NK-92 treated with Interleukin-12 subunit alpha and Interleukin-12 subunit beta, amount 100 ng/mL, for 24 hours (cell line): Measurements from ENCODE around the gene TMEM35A.
"Not testable (repeated sequence)": the region's sequence is repeated elsewhere in the genome, so short reads cannot be mapped to it uniquely, and the experiment has no call there.

ENCODE experiments used
- DNase-seq: peaks from one replicate; lab custom pipeline; 2025; lab: John Stamatoyannopoulos, UW

The TMEM35A gene, protein sequence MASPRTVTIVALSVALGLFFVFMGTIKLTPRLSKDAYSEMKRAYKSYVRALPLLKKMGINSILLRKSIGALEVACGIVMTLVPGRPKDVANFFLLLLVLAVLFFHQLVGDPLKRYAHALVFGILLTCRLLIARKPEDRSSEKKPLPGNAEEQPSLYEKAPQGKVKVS

DNA sequence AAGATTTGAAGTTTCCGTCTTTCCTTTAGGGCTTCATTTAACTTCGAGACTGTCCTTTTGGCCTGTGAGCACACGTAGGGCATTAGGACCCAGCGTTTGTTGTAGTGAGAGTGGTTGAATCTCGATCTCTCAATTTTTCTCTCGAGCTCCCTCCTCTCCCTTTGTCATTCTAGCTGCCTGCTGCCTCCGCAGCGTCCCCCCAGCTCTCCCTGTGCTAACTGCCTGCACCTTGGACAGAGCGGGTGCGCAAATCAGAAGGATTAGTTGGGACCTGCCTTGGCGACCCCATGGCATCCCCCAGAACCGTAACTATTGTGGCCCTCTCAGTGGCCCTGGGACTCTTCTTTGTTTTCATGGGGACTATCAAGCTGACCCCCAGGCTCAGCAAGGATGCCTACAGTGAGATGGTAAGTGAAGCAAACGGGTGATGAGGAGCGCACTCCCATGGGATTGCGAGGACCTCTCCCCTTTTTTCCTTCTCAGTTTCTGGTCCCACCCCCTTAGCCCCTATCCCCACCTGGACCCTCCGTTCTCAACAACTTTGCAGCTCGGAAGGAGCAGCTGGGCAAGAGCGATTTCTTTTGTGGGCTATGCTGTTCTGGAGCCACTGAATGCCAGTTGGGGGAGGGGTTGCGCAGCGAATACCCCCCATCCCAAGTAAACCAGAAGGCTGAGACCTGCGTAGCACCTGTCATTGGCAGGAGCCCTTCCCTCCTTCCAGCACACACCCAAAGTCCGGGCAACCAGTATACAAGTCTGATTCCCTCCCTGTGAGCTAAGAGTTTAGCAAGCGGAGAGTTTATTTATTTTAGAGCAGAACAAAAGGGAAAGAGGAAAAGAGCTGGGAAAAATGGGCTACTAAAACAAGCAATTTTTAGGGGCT, at the start of gene TMEM35A:
Gene TMEM35A, plus strand, starts transcription at position 164 of the 883 bp plus-strand sequence. Its CDS starts 124 bp downstream, at position 288.
- DNase-seq = no peak

GRCh38 chrX:101029665-101030064, 49.0 kb upstream of the TMEM35A start:
- peak; percentile 34 for DNase-seq

DNA sequence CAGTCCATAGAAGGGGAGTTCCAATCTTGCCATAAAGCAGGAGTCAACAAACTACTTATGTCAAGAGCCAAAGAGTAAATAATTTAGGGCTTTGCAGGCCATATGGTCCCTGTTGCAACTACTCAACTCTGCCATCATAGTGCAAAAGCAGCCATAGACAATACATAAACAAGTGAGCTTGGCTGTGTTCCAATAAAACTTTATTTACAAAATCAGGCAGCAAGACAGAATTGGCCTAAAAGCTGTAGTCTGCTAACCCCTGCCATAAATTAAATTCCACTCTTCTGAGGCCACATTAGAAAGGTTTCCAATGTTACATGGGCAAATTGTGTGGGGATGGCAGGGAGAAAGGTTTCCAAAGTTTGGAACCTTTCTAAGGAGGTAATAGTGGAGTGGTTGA, 41.4 kb upstream of the TMEM35A start:
- no peak for DNase-seq

DNA sequence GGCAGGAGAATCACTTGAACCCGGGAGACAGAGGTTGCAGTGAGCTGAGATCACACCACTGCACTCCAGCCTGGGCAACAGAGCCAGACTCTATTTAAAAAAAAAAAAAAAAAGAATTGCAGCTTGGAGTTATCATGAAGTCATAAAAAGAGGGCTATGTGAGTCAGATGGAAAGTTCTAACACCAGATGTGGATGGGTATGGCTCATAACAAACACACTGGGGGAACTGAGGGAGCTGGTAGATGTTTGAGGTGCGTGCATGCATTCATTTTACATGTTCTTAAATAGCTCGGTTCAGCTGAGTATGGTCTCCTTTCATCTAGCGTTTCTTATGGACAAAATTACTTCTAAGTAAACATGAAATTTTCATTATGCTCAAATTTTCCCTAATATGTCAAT, 38.5 kb upstream of the TMEM35A start:
- DNase-seq = no peak

GRCh38 chrX:101051153-101051548, 27.5 kb upstream of the TMEM35A start:
- DNase-seq = no peak

GRCh38 chrX:101051549-101052302, 27.0 kb upstream of the TMEM35A start, which contains the start of gene TRMT2B:
TSS of gene TRMT2B (minus strand) at chrX:101052111. CDS start at chrX:101042289, 9,822 bp downstream.
- peak; percentile 62 for DNase-seq

DNA sequence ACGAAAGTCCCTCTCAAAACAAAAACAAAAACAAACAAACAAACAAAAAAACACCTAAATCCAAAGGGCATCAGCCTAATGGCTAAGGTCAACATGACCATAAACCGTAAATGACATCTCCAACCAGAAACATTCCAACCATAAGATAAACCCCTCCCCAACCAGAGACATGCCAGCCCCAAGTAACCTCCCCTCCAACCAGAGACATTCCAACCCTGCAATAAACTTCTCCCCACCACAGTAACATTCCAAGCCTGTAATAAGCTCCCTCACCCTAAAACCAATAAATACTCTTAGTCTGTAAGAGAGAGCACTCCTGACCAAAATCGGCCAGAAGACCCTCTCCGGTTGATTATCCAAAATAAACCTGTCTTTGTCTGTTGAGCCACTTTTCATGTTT, 22.1 kb upstream of the TMEM35A start:
- DNase-seq = not testable (repeated sequence)

GRCh38 chrX:101057093-101057714, 21.5 kb upstream of the TMEM35A start:
- DNase-seq = no peak

- no peak for DNase-seq
These were observed 16.5 kb upstream of the TMEM35A start for GRCh38 chrX:101062176-101062575.

DNA sequence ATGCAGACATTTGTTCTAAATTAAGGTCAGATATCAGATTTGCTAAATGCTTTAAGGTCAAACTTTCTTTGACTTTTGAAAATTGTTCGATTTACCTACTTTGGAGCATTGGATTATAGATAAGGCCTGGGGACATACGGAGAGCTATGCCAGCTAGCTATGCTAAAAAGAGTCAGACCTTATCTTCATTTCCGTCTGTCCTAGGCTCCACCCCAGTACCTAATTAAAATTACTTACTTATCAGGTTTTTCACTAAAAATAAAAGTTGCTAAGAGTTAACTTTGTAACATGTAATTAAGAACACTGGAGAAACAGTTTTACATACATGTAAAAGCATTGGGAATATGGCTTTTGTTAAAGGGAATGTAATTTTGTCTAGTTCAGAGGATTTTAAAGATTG, 7.1 kb upstream of the TMEM35A start:
- DNase-seq = no peak

- DNase-seq = no peak
These were observed 1.1 kb downstream of the TMEM35A start for GRCh38 chrX:101079736-101080270.

GRCh38 chrX:101080326-101081124, 1.8 kb downstream of the TMEM35A start:
- no peak for DNase-seq

DNA sequence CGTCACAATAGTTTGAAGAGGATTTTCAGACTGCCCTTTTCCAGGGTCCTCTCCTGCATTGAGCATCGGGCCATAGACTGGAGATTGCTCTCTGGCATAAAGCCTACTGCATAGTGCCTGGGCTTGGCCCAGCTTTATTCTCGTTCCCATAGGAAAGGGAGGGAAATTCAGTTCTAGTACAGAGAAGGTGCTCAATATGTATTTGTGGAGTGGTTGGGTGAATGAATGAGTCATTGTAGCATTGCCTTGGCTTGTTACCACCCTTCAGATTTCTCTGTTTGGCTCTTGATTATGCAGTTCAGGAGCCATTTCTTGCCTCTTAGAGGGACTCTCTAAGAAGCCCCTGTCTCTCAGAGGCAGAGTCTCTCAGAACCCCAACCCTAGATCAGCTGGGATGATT, 2.6 kb downstream of the TMEM35A start:
- no peak for DNase-seq

- no peak for DNase-seq
These were observed 13.1 kb downstream of the TMEM35A start for GRCh38 chrX:101091817-101092216.

GRCh38 chrX:101097546-101098453, 19.1 kb downstream of the TMEM35A start, which contains the start of gene CENPI:
TSS of gene CENPI (plus strand) at chrX:101098204. CDS start at chrX:101101071, 2,867 bp downstream.
- DNase-seq = peak; percentile 90

DNA sequence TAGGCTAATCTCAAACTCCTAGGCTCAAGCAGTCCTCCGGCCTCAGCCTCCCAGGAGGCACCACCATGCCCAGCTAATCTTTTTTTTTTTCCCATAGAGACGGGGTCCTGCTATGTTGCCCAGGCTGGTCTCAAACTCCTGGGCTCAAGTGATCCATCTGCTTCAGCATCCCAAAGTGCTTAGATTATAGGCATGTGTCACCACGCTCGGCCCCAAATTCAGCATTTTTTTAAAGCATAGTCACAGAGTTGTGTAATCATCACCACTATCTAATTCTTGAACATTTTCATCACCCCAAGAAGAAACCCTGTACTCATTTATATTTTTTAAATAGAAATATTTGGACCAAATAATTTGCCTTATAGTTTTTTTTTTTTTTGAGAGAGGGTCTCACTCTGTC, 29.6 kb downstream of the TMEM35A start:
- no peak for DNase-seq

GRCh38 chrX:101117701-101118100, 39.0 kb downstream of the TMEM35A start:
- DNase-seq = no peak

DNA sequence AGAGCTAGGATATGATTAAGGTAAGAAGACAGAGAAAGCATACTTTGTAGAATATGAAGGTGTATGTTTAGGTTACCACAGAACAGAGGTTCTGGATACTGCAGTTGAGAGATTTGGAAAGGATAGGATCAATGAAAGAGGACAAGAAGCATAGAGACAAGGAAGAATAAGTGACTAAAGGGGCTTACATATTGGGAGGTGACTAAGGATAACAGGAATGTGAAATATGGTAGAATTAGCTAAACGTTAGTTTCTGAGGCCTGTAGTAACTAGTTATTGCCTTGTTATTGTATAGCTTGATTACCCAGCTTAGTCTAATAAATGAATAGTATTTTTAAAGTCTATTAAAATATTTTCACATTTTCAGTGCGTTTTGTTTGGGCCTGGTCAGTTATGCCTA, 57.6 kb downstream of the TMEM35A start:
- no peak for DNase-seq
